NCI-H187 treated with DMSO at 0.1 percent for 48 hours (cell line): ENCODE data around the gene LIPT2.

Experiments used
- DNase-seq: peaks from one replicate; lab custom pipeline; 2025; lab: John Stamatoyannopoulos, UW

The LIPT2 gene

GRCh38 chr11:74465291-74465708, 28.2 kb downstream of the LIPT2 start:
- no peak for DNase-seq

GRCh38 chr11:74464746-74465145, 28.8 kb downstream of the LIPT2 start:
- no peak for DNase-seq

GRCh38 chr11:74463216-74463615, 30.3 kb downstream of the LIPT2 start:
- no peak for DNase-seq

GRCh38 chr11:74462631-74463030, 30.9 kb downstream of the LIPT2 start:
- no peak for DNase-seq

GRCh38 chr11:74462009-74462408, 31.5 kb downstream of the LIPT2 start:
- no peak for DNase-seq

GRCh38 chr11:74460481-74461154, 32.9 kb downstream of the LIPT2 start:
- DNase-seq, result no peak

- no peak for DNase-seq
These were observed 33.5 kb downstream of the LIPT2 start for GRCh38 chr11:74460065-74460464.

- DNase-seq, result no peak
These were observed 33.9 kb downstream of the LIPT2 start for GRCh38 chr11:74459584-74459983.

GRCh38 chr11:74457356-74457755, 36.2 kb downstream of the LIPT2 start:
- DNase-seq, result no peak

GRCh38 chr11:74453373-74453975, 40.0 kb downstream of the LIPT2 start:
- DNase-seq, result no peak

- no peak for DNase-seq
These were observed 41.2 kb downstream of the LIPT2 start for GRCh38 chr11:74452366-74452765.

GRCh38 chr11:74450318-74450717, 43.2 kb downstream of the LIPT2 start:
- DNase-seq, result no peak

GRCh38 chr11:74449369-74449931, 44.1 kb downstream of the LIPT2 start:
- peak; percentile 34 for DNase-seq

GRCh38 chr11:74447720-74448119, 45.8 kb downstream of the LIPT2 start:
- no peak for DNase-seq

GRCh38 chr11:74446532-74446938, 47.0 kb downstream of the LIPT2 start:
- no peak for DNase-seq

- DNase-seq, result no peak
These were observed 49.2 kb downstream of the LIPT2 start for GRCh38 chr11:74444173-74444826.

GRCh38 chr11:74443071-74443864, 50.3 kb downstream of the LIPT2 start:
- peak; percentile 40 for DNase-seq

- no peak for DNase-seq
These were observed 50.9 kb downstream of the LIPT2 start for GRCh38 chr11:74442636-74443035.
